NB4 (cell line): ENCODE results near the gene GCSAM.

ENCODE experiments used
- CTCF ChIP-seq: IDR thresholded peaks from one replicate; pipeline ENCODE4 v1.5.1; 2012; ENCODE audit warnings: low read depth, low read length
- POLR2A ChIP-seq: IDR thresholded peaks from 2 replicates; pipeline ENCODE4 v1.6.1; 2011; ENCODE audit warnings: mild to moderate bottlenecking; ENCODE audit not compliant: insufficient read length; ENCODE audit errors: extremely low read depth

DNA sequence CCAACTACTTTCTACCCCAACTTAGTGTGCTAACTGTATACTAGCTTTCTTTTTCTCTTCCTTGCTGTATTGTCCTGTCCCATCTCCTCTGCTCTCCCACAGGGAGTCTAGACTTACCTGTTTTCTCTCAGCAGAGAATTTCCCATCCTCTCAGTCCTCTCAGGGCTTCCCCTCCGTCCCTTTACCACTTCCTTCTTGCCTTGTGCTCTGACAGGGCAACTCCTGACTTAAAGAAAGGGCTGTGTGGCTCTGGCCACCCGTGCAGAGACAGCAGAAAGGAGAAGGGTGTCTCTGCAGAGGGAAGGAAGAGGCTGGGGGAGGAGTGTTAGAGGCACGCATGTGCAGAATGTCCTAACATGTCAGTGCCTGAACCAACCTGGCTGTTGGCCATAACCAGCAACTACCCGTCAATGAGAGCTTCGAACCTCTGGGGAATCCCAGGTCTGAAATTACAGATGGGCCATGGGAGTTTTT lies at the start of gene GCSAM:
- TF ChIP-seq CTCF (no peak), POLR2A (no peak)
